HepG2 (cell line): ENCODE measurements around the gene OASL. TPM values are rescaled to one million over a fixed set of nuclear protein-coding genes. Genes with fewer than 3 reads are reported as not detected.

Experiments
- BRD4 ChIP-seq: sonication (generic); formaldehyde crosslinking; IDR thresholded peaks from 2 replicates; pipeline ENCODE4 v1.4.0; 2020; ENCODE audit warnings: missing genetic modification reagents
- EED ChIP-seq: sonication (generic); formaldehyde crosslinking; IDR thresholded peaks from 2 replicates; pipeline ENCODE4 v1.5.0; 2020; ENCODE audit warnings: mild to moderate bottlenecking, missing genetic modification reagents
- MED13 ChIP-seq: sonication (generic); formaldehyde crosslinking; IDR thresholded peaks from 2 replicates; pipeline ENCODE4 v1.5.0; 2020; ENCODE audit warnings: missing genetic modification reagents
- NFE2 ChIP-seq: sonication (generic); formaldehyde crosslinking; IDR thresholded peaks from 2 replicates; pipeline ENCODE4 v1.4.0; 2020; ENCODE audit warnings: missing genetic modification reagents
- PHF8 ChIP-seq: sonication (generic); formaldehyde crosslinking; IDR thresholded peaks from 2 replicates; pipeline ENCODE4 v1.5.0; 2020; ENCODE audit warnings: missing genetic modification reagents
- POLR2A ChIP-seq, 2 experiments: IDR thresholded peaks; 2 replicates each; pipeline ENCODE4 v1.6.1; 2011; ENCODE audit warnings: low read depth in 2 of 2, low read length in 2 of 2, mild to moderate bottlenecking in 1 of 2, moderate library complexity in 1 of 2; ENCODE audit not compliant: insufficient read depth in 1 of 2
- RAD21 ChIP-seq: fragments of 450-650 bp; formaldehyde crosslinking; IDR thresholded peaks from 2 replicates; pipeline ENCODE4 v1.5.0; 2020; ENCODE audit warnings: mild to moderate bottlenecking
- SIN3B ChIP-seq: fragments of 150-350 bp; IDR thresholded peaks from 2 replicates; pipeline ENCODE4 v1.6.1; 2014; ENCODE audit warnings: low read length
- TFDP2 ChIP-seq: sonication (generic); formaldehyde crosslinking; IDR thresholded peaks from 2 replicates; pipeline ENCODE4 v1.4.0; 2020; ENCODE audit warnings: missing genetic modification reagents
- THAP8 ChIP-seq: sonication (generic); formaldehyde crosslinking; IDR thresholded peaks from 2 replicates; pipeline ENCODE4 v1.5.1; 2020; ENCODE audit warnings: missing genetic modification reagents, mild to moderate bottlenecking, borderline replicate concordance
- ZBTB7A ChIP-seq: sonication (generic); formaldehyde crosslinking; IDR thresholded peaks from 2 replicates; pipeline ENCODE4 v1.8.0; 2022; ENCODE audit warnings: mild to moderate bottlenecking, missing genetic modification reagents
- ZC3H4 ChIP-seq: sonication (generic); formaldehyde crosslinking; IDR thresholded peaks from 2 replicates; pipeline ENCODE4 v1.4.0; 2020; ENCODE audit warnings: missing genetic modification reagents, borderline replicate concordance
- ZNF142 ChIP-seq: sonication (generic); formaldehyde crosslinking; IDR thresholded peaks from 2 replicates; pipeline ENCODE4 v1.4.0; 2020; ENCODE audit warnings: missing genetic modification reagents
- ZNF18 ChIP-seq: sonication (generic); formaldehyde crosslinking; IDR thresholded peaks from 2 replicates; pipeline ENCODE4 v1.8.0; 2022; ENCODE audit warnings: mild to moderate bottlenecking, missing genetic modification reagents; ENCODE audit not compliant: insufficient replicate concordance
- ZNF343 ChIP-seq: sonication (generic); formaldehyde crosslinking; IDR thresholded peaks from 2 replicates; pipeline ENCODE4 v1.4.0; 2020; ENCODE audit warnings: mild to moderate bottlenecking, missing genetic modification reagents
- ZNF598 ChIP-seq: sonication (generic); formaldehyde crosslinking; IDR thresholded peaks from 2 replicates; pipeline ENCODE4 v1.5.1; 2020; ENCODE audit warnings: mild to moderate bottlenecking, missing genetic modification reagents, borderline replicate concordance
- ZSCAN31 ChIP-seq: sonication (generic); formaldehyde crosslinking; IDR thresholded peaks from 2 replicates; pipeline ENCODE4 v1.5.0; 2020; ENCODE audit warnings: low read depth, mild to moderate bottlenecking, missing genetic modification reagents
- polyA plus RNA-seq, 8 experiments: library from polyadenylated mRNA; depleted of rRNA in 3 of 8; stranded (reverse) in 7 of 8; unstranded in 1 of 8; fragments of >200 nt; fragmentation: Illumina TruSeq in 4 of 8; extraction: Trizol in 4 of 8; gene quantifications; 2 replicates each; pipeline versions ENCODE4 v1.2.1 to v1.2.3, GENCODE V29; 2011 to 2016; ENCODE audit warnings: low read depth in 4 of 8, missing spikeins in 1 of 8, mixed read lengths in 1 of 8; ENCODE audit not compliant: insufficient read depth in 1 of 8
- total RNA-seq, 5 experiments: library from RNA; depleted of rRNA; stranded (reverse); fragments of >200 nt; fragmentation: Illumina TruSeq; extraction: Trizol; gene quantifications; 2 replicates each; pipeline ENCODE4 v1.2.3, GENCODE V29; 2016; ENCODE audit warnings: low read depth in 1 of 5
- TF ChIP-seq, protein P1 (sequence below): sonication (generic); formaldehyde crosslinking; IDR thresholded peaks from 2 replicates; pipeline ENCODE4 v1.5.1; 2020; ENCODE audit warnings: mild to moderate bottlenecking, moderate library complexity, missing genetic modification reagents

OASL gene
- total and polyA plus RNA-seq, 2 of the 13 experiments (the other 11 are each of a cell fraction or from before 2014, with no cell fraction given): 0.11 to 0.22 TPM

DNA sequence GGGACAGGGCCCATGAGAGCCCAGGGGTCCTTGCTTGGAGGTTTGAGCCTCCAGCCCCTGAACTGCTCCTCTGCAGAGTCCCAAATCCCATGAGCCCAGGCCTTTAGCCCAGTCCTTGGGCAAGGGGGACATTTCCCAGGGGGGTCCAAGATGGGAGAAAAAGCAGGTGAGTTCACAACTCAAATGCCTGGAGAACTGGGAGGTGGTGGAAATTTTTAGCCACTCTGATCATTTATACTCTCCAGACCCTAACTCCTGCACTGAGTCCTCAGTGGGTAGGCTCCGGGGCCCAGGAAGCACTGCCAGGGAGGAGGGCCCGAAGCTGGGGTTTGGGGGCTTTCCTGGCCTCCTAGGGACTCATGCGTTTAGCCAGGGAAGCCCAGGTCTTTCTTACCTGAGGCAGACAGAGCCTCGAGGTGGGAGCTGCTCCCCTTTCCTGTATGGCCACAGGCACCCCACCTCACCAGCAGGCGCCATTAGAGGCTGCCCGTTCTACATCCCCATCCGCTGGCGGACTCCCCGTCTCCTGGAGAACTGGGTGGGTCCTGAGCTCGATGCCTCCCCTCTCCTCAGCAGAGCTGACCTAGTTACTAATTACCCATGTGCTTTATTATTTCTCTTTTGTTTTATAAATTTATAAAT lies 59.7 kb downstream of the OASL start (continued):
- TF ChIP-seq, protein P1, sequence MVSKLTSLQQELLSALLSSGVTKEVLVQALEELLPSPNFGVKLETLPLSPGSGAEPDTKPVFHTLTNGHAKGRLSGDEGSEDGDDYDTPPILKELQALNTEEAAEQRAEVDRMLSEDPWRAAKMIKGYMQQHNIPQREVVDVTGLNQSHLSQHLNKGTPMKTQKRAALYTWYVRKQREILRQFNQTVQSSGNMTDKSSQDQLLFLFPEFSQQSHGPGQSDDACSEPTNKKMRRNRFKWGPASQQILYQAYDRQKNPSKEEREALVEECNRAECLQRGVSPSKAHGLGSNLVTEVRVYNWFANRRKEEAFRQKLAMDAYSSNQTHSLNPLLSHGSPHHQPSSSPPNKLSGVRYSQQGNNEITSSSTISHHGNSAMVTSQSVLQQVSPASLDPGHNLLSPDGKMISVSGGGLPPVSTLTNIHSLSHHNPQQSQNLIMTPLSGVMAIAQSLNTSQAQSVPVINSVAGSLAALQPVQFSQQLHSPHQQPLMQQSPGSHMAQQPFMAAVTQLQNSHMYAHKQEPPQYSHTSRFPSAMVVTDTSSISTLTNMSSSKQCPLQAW: peak; percentile 47; the same call in 1 of the 2 replicates
- TF ChIP-seq MED13 (CRISPR knock-in tag) (peak; percentile 43), POLR2A (IDR thresholded peaks at IDR 0.05; ENCODE audit: insufficient read depth in 1 of 2, low read depth in 2 of 2, low read length in 2 of 2) (peak in 1 of 2 experiments; percentile 53; a peak in 2 of 4 replicates), ZNF598 (CRISPR knock-in tag) (0 out of 2 replicates have a peak, but pooled peaks have one; percentile 20), EED (peak; percentile 46; the same call in 1 of the 2 replicates), SIN3B (no peak), ZNF142 (CRISPR knock-in tag) (0 out of 2 replicates have a peak, but pooled peaks have one; percentile 21), ZNF18 (CRISPR knock-in tag) (no peak), ZBTB7A (CRISPR knock-in tag) (peak; percentile 25; the same call in 1 of the 2 replicates), ZSCAN31 (CRISPR knock-in tag) (0 out of 2 replicates have a peak, but pooled peaks have one; percentile 39), NFE2 (CRISPR knock-in tag) (no peak), ZNF343 (CRISPR knock-in tag) (no peak), RAD21 (CRISPR knock-in tag) (peak; percentile 15; the same call in 1 of the 2 replicates), BRD4 (peak; percentile 53), PHF8 (CRISPR knock-in tag) (peak; percentile 47; the same call in 1 of the 2 replicates), THAP8 (CRISPR knock-in tag) (0 out of 2 replicates have a peak, but pooled peaks have one; percentile 31), ZC3H4 (CRISPR knock-in tag) (peak; percentile 64; the same call in 1 of the 2 replicates), TFDP2 (0 out of 2 replicates have a peak, but pooled peaks have one; percentile 14)
